Hepatocyte (in vitro differentiated cells): Measurements from ENCODE around the gene HINFP. TPM values are rescaled to one million over a fixed set of nuclear protein-coding genes. Genes with fewer than 3 reads are reported as not detected.

Source experiments
- DNase-seq: peaks from one replicate; pipeline ENCODE4 v3.0.0-alpha.2; 2016; ENCODE audit warnings: low spot score
- H2AFZ ChIP-seq: fragments of 200-600 bp; sonication (generic); 2 replicates; pipeline ENCODE4 v1.6.0; 2016; ENCODE audit warnings: antibody characterized with exemption, mild to moderate bottlenecking
- H3K27ac ChIP-seq: fragments of 200-600 bp; sonication (generic); 2 replicates; pipeline ENCODE4 v1.5.1; 2016; ENCODE audit warnings: mild to moderate bottlenecking
- H3K27me3 ChIP-seq: fragments of 200-600 bp; sonication (generic); 2 replicates; pipeline ENCODE4 v1.6.1; 2016
- H3K36me3 ChIP-seq: fragments of 200-600 bp; sonication (generic); replicated peaks from 2 replicates; pipeline ENCODE4 v1.5.1; 2016; ENCODE audit warnings: low read depth; ENCODE audit not compliant: insufficient read depth
- H3K4me1 ChIP-seq: fragments of 200-600 bp; sonication (generic); 2 replicates; pipeline ENCODE4 v1.5.1; 2016; ENCODE audit warnings: mild to moderate bottlenecking, moderate library complexity; ENCODE audit not compliant: insufficient read depth
- H3K4me2 ChIP-seq: fragments of 200-600 bp; sonication (generic); 2 replicates; pipeline ENCODE4 v1.6.0; 2016
- H3K4me3 ChIP-seq: fragments of 200-600 bp; sonication (generic); 2 replicates; pipeline ENCODE4 v1.5.1; 2016; ENCODE audit warnings: mild to moderate bottlenecking
- H3K79me2 ChIP-seq: fragments of 200-600 bp; sonication (generic); 2 replicates; pipeline ENCODE4 v1.6.0; 2017; ENCODE audit warnings: mild to moderate bottlenecking
- H3K9me2 ChIP-seq: fragments of 200-600 bp; sonication (generic); replicated peaks from 2 replicates; pipeline ENCODE4 v1.6.0; 2017; ENCODE audit warnings: mild to moderate bottlenecking; ENCODE audit not compliant: insufficient read depth
- H3K9me3 ChIP-seq: fragments of 200-600 bp; sonication (generic); 2 replicates; pipeline ENCODE4 v1.5.1; 2016; ENCODE audit warnings: low read depth, mild to moderate bottlenecking
- H4K20me1 ChIP-seq: fragments of 200-600 bp; sonication (generic); 2 replicates; pipeline ENCODE4 v1.6.0; 2016; ENCODE audit warnings: mild to moderate bottlenecking; ENCODE audit not compliant: insufficient read depth, poor library complexity, severe bottlenecking
- EZH2 ChIP-seq: fragments of 200-600 bp; sonication (generic); IDR thresholded peaks from 2 replicates; pipeline ENCODE4 v1.6.1; 2016; ENCODE audit warnings: antibody characterized with exemption, mild to moderate bottlenecking, borderline replicate concordance
- EZH2phosphoT487 ChIP-seq: fragments of 200-600 bp; sonication (generic); IDR thresholded peaks from one replicate; pipeline ENCODE4 v1.6.1; 2018; ENCODE audit warnings: antibody characterized with exemption, mild to moderate bottlenecking, low read depth, moderate library complexity; ENCODE audit not compliant: unreplicated experiment, severe bottlenecking
- WGBS: methylation state at CpG from one replicate; pipeline ENCODE4 v1.1.6; 2016; ENCODE audit warnings: low lambda C conversion rate; ENCODE audit errors: missing lambda C conversion rate; 5-methylcytosine and 5-hydroxymethylcytosine counted together
- polyA plus RNA-seq: library from polyadenylated mRNA; unstranded; fragments of >200 nt; fragmentation: Nextera tagmentation; extraction: Ambion mirVana; gene quantifications from 2 replicates; pipeline ENCODE4 v1.2.1, GENCODE V29; 2016
- total RNA-seq: library from RNA; depleted of rRNA; stranded (reverse); fragments of >200 nt; gene quantifications from 2 replicates; pipeline ENCODE4 v1.2.3, GENCODE V29; 2014
- TF ChIP-seq, protein P1 (sequence below): fragments of 200-600 bp; sonication (generic); IDR thresholded peaks from 2 replicates; pipeline ENCODE4 v1.5.1; 2016; ENCODE audit warnings: antibody characterized with exemption, mild to moderate bottlenecking; ENCODE audit not compliant: poor library complexity

The HINFP gene
- total and polyA plus RNA-seq, 2 experiments from 2014 or later, result 19.8 to 25.3 TPM

DNA sequence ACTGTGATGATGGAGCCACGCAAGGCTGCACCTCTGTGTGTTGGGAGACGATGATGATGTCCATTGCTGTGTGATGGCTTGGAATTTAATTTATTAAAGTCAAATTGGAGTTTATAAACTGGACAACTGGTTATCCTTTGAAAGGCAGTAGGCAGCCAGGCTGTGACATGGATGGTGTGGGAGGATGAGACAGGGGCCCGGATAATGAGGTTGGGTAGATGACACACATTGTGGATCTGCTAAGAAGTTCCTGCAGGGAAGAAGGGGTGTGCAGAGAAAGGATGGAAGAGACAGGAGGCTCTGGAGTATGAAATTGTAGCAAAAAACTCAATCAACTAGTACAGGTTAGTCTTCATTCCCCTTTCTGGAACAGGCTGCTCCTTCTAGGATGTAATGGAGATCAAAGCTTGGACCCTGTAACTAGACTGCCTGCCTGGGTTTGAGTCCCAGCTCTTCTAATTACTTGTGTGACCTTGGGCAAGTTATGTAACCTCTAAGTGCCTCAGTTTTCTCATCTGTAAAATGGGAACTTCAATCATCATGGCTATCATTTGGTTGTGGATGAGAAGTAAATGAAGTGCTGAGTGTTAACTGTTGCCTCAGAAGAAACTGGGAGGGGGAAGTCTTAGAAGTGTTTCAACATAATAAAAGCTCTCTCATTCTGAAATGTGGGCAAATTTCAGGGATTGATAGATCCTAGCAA is 4.2 kb upstream of the HINFP start:
- no peaks in the 10 kb centered on the region for H3K9me2 ChIP-seq
- H3K4me2 ChIP-seq, result no peak overlapping the region
- peaks cover 1% of the 10 kb centered on the region for H3K4me1 ChIP-seq
- no peak overlapping the region for H3K27ac ChIP-seq
- no peaks in the 10 kb centered on the region for H3K36me3 ChIP-seq
- no peak overlapping the region for H3K4me3 ChIP-seq
- peaks cover 4% of the 10 kb centered on the region for H3K79me2 ChIP-seq
- no peak for TF ChIP-seq EZH2phosphoT487
- TF ChIP-seq EZH2, result no peak
- TF ChIP-seq, protein P1, sequence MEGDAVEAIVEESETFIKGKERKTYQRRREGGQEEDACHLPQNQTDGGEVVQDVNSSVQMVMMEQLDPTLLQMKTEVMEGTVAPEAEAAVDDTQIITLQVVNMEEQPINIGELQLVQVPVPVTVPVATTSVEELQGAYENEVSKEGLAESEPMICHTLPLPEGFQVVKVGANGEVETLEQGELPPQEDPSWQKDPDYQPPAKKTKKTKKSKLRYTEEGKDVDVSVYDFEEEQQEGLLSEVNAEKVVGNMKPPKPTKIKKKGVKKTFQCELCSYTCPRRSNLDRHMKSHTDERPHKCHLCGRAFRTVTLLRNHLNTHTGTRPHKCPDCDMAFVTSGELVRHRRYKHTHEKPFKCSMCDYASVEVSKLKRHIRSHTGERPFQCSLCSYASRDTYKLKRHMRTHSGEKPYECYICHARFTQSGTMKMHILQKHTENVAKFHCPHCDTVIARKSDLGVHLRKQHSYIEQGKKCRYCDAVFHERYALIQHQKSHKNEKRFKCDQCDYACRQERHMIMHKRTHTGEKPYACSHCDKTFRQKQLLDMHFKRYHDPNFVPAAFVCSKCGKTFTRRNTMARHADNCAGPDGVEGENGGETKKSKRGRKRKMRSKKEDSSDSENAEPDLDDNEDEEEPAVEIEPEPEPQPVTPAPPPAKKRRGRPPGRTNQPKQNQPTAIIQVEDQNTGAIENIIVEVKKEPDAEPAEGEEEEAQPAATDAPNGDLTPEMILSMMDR, result no peak
- no peaks in the 10 kb centered on the region for H3K27me3 ChIP-seq
- WGBS, result 95% methylated on average over 3 of the region's 3 CpGs
- no peak overlapping the region for H2AFZ ChIP-seq
- no peaks in the 10 kb centered on the region for H3K9me3 ChIP-seq
- H4K20me1 ChIP-seq, result no peaks in the 10 kb centered on the region
- no peak for DNase-seq

DNA sequence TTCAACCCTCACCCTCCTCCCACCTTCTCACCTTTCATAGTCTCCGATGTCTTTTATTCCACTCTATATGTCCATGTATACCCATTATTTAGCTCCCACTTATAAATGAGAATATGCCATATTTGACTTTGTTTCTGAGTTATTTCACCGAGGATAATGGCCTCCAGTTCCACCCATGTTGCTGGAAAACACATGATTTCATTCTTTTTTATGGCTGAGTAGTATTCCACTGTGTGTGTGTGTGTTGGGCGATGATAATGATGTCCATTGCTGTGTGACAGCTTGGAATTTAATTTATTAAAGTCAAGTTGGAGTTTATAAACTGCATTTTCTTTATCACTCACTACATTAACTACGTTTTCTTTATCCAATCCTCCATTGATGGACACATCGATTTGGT is 3.2 kb upstream of the HINFP start:
- Histone ChIP-seq H2AFZ (no peak overlapping the region), H3K79me2 (peaks cover 15% of the 10 kb centered on the region), H3K27ac (no peak overlapping the region), H3K27me3 (no peaks in the 10 kb centered on the region), H4K20me1 (peaks cover 5% of the 10 kb centered on the region), H3K4me2 (no peak overlapping the region), H3K4me1 (peaks cover 7% of the 10 kb centered on the region), H3K36me3 (no peaks in the 10 kb centered on the region), H3K4me3 (no peak overlapping the region), H3K9me3 (no peaks in the 10 kb centered on the region), H3K9me2 (no peaks in the 10 kb centered on the region)
- no peak for DNase-seq
- 96% methylated on average over 5 of the region's 5 CpGs for WGBS
- TF ChIP-seq, protein P1, result no peak
- TF ChIP-seq EZH2phosphoT487, result no peak
- no peak for TF ChIP-seq EZH2

DNA sequence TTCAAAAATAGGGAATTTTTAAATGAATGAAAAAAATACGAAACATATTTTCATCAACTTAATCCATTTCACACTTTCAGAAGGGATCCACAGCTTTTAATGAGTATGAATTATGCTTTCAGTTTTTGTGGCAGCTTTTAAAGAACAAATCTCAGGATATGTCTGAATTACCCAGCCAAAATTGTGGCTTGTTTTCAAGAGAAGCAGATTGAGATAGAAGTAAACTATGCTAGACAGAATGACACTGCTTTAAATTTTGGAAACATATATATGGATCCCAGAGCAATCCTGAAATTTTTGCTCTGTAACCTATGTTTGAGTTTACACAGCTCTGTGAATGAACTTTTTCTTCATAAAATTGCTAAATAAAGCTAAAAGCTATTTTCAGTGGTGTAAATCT is 2.4 kb upstream of the HINFP start:
- H4K20me1 ChIP-seq, result peaks cover 5% of the 10 kb centered on the region
- WGBS, result 97% methylated on average over 1 of the region's 1 CpG
- H3K27me3 ChIP-seq, result no peaks in the 10 kb centered on the region
- TF ChIP-seq, protein P1, result no peak
- TF ChIP-seq EZH2phosphoT487, result no peak
- TF ChIP-seq EZH2, result no peak
- H3K9me2 ChIP-seq, result no peaks in the 10 kb centered on the region
- no peaks in the 10 kb centered on the region for H3K36me3 ChIP-seq
- no peak for DNase-seq
- no peak overlapping the region for H2AFZ ChIP-seq
- peaks cover 22% of the 10 kb centered on the region for H3K79me2 ChIP-seq
- no peak overlapping the region for H3K27ac ChIP-seq
- H3K4me1 ChIP-seq, result peaks cover 7% of the 10 kb centered on the region
- no peak overlapping the region for H3K4me3 ChIP-seq
- H3K4me2 ChIP-seq, result no peak overlapping the region
- H3K9me3 ChIP-seq, result no peaks in the 10 kb centered on the region
